ENCODE results near the gene STIMATE.

The STIMATE gene

GRCh38 chr3:52892625-52893311, 4.6 kb downstream of the STIMATE start:
- peak; percentile 63 for DNase-seq

DNA sequence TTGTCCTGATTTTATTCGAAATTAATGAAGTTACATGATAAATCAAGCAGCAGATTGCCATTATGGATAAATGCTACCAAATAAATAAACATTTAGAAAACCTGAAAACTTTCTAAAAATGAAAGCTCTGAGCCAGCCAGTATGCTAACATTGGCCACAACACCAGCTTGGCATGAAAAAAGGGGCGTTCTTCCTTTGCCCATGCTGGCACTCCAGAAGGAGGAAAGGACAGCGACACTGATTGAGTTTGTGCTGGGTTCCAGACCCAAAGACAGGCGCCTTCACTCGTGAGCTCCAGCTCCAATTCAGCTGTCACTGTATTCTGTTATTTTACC, 5.1 kb downstream of the STIMATE start:
- DNase-seq: no peak

DNA sequence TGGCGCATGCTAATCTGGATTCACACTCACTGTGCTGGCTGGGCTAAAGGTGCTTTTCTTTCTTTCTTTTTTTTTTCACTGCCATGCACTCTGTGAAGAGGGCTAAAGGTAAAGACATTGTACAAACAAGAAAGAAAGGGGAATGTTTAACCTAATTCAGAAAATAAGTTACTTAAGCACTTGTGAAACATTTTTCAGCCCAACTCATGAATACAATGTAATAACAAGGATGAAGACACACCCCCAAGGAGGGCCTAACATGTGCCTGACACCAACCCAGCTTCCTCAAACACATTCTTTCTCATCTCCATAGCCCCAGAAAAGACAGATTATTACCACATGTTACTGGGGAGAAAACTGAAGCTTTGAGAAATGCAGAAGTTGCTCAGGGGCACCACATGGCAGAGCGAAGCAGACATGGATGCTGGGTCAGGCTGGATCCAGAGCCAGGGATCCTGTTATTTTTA, 5.7 kb downstream of the STIMATE start:
- peak; percentile 36 for DNase-seq

- DNase-seq: no peak
These were observed 6.2 kb downstream of the STIMATE start for GRCh38 chr3:52891164-52891563.

- no peak for DNase-seq
These were observed 6.6 kb downstream of the STIMATE start for GRCh38 chr3:52890735-52891134.

- no peak for DNase-seq
These were observed 7.4 kb downstream of the STIMATE start for GRCh38 chr3:52889901-52890300.

DNA sequence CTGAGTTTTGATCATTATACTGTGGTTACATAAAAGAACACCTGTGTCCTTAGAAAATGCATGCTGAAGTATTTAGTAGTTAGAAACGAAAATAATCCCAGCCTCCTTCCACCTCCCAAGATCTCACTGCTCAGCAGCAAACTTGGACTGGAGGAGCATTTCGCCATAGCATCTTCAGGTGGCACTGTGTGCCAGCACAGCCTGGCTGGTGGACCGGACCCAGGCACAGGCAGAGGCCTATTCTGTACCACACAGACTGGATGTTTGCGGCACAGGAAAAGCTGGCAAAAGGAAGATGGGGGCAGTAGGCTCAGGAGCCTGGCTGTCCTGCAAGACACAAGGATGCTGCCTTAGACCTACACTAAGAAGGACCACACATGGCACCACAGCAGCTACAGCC, 10.2 kb downstream of the STIMATE start:
- no peak for DNase-seq

GRCh38 chr3:52886049-52886730, 11.2 kb downstream of the STIMATE start:
- no peak for DNase-seq

DNA sequence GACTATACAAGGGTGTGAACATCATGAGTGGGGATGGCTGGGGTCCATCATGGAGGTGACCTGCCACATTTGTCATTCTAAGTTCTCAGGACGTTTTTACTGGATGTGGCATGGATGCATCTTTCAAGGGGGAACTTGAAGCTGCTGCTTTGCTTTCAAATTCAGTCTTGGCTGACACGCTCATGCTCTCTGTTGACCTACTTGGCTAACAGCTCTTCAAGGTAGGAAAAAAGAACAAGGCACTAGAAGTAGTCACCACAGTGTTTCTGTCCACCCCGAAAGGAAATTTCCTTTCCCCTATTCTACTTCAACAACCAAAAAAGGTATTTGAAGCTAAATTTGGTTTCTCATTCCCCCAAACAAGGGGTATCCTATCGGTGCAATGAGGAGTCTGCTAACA, 15.0 kb downstream of the STIMATE start:
- no peak for DNase-seq

- no peak for DNase-seq
These were observed 15.5 kb downstream of the STIMATE start for GRCh38 chr3:52881871-52882270.

GRCh38 chr3:52880474-52880873, 16.9 kb downstream of the STIMATE start:
- DNase-seq: no peak

GRCh38 chr3:52880047-52880446, 17.3 kb downstream of the STIMATE start:
- DNase-seq: no peak

GRCh38 chr3:52879581-52879980, 17.8 kb downstream of the STIMATE start:
- no peak for DNase-seq

GRCh38 chr3:52879090-52879489, 18.3 kb downstream of the STIMATE start:
- no peak for DNase-seq

- no peak for DNase-seq
These were observed 20.3 kb downstream of the STIMATE start for GRCh38 chr3:52877085-52877484.

DNA sequence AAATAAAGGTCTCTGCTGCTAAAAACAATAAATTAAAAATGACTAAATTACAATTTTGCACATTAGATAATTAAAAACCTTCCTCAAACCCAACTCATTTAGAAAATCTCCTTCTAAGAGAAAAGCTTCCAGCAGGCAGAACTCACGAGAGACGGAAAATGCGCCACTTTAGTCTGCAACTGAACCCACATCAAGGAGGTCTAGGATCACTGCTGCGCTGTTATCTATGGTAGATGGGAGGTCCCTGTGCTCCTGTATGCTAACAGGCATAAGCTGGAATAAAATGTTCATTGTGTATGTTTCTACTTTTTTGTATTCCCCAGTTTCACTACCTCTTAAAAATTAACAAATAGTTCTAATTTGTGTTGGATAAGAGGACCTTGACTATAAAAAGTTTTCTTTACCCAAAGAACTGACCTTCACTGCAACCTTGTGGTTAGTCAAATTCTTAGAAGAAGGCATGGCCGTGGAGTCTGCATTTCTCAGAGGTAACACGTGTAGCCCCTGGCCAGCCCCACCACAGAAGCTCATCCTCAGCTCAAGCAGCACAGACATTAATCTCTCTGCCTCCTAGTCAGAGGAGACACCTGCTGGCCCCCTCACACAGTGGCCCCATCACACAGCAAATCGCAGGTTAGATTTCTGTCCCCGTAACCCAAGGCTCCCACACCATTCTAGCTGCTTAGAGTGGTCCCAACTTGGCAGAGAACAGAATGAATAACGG, 22.3 kb downstream of the STIMATE start:
- DNase-seq: no peak

DNA sequence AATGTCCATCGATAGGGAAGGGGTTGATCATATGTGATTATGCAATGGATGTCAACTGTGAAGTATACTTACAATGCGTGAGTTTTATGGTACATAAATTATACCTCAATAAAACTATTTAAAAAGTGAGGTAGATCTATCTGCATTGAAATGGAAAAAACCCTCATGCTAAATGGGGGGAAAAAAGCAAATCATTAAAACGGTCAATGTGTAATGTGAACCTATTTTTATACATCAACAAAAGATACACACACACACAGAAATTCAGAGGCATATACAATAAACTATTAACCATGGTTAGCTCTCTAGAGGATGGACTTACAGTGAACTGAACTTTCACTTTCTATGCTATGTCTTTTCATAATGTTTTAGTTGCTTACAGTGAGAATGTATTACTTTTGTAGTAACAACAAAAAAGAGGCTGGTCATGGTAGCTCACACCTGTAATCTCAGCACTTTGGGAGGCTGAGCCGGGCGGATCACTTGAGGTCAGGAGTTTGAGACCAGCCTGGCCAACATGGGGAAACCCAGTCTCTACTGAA, 23.1 kb downstream of the STIMATE start:
- no peak for DNase-seq

DNA sequence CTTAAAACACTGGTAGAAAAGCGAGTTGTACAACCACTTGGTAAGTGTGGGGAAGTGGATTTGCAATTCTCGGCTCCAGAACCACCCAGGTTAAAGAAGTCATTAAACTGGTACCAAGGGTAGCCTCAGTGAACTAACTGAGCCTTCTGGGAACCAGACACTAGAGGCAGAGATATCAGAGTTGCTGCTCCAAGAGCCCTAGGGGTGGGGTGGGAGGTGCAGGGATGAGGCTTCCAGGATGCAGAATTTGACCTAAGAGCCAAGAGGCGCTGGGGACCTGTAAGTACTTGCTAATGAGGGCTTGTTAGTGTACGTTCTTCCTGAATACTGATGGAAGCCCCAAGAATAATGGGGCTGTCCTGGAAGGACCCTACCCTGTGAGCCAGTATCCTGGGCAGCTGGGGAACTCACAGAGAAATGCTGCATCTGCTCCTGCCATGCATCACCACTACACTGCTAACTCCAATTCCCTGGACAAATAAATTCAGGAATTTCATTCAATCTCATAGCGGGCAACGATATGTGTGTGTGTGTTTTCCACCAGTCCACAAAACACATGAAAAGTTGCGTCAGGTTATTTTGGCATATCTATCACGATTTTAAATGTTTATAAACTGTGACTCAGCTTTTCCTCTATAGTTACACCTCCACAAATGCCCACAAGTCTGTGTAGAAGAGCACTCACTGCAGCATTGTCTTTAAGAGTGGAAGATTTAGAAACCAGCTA, 23.8 kb downstream of the STIMATE start:
- DNase-seq: no peak

DNA sequence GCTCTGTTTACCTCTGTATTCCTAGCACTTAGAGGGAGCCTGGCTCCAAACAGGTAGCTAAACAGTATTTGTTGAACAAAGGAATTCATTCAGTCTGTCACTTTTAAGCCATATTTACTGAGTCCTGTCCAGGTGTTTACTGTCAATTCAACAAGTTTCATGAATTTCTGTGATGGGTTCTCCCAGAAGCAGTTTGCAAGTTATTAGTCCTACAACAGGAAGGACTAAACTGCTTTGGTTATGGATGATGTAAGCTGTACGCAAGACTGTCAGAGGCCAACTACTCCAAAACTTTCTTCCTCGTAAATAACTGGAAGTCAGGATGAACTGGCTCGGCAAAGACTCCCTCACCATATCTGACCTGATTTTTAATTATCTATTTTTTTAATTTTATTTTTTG, 25.1 kb downstream of the STIMATE start:
- DNase-seq: no peak

GRCh38 chr3:52871761-52872160, 25.6 kb downstream of the STIMATE start:
- DNase-seq: no peak

GRCh38 chr3:52870471-52870870, 26.9 kb downstream of the STIMATE start:
- DNase-seq: no peak

DNA sequence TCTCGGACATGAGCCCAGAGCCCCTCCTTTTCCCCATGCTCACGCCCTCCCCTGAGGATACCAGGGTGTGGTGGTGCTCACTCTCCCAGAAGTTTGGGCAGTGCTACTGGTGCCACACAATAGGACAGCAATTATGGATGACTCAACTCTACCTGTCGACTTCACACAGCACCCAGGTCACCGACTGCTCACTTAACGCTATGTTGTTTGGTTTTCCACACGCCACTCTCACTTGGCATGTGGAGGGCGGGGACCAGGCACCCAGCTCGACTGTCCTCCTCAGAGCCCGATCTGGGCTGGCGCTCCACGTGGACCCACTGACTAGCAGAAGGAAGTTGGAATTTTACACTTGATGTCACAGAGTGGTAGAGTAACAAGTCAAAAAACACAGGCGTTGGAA, 30.9 kb downstream of the STIMATE start:
- no peak for DNase-seq

GRCh38 chr3:52865994-52866393, 31.4 kb downstream of the STIMATE start:
- DNase-seq: no peak
